K562 (cell line): ENCODE measurements around the gene PTPRM.

Experiments
- BRCA1 ChIP-seq, 2 experiments: fragments of 450-650 bp in 1 of 2; sonication (generic) in 1 of 2; formaldehyde crosslinking in 1 of 2; IDR thresholded peaks; 2 replicates each; pipeline versions ENCODE4 v1.5.0 to v1.6.1; 2017 to 2020; ENCODE audit warnings: mild to moderate bottlenecking in 1 of 2, missing genetic modification reagents in 1 of 2
- EP300 ChIP-seq: IDR thresholded peaks from 2 replicates; pipeline ENCODE4 v1.6.1; 2012; ENCODE audit warnings: low read length, improper control_type of control experiment
- GTF2F1 ChIP-seq: IDR thresholded peaks from 2 replicates; pipeline ENCODE4 v1.6.1; 2011; ENCODE audit warnings: low read depth, low read length, improper control_type of control experiment
- HNRNPL ChIP-seq: fragments of 200-400 bp; formaldehyde crosslinking; IDR thresholded peaks from 2 replicates; pipeline ENCODE4 v1.6.1; 2017; ENCODE audit warnings: low read depth, mild to moderate bottlenecking, low read length
- NFRKB ChIP-seq: fragments of 450-650 bp; IDR thresholded peaks from 2 replicates; pipeline ENCODE4 v1.6.1; 2016; ENCODE audit warnings: low read depth
- POLR2A ChIP-seq: fragments of 450-650 bp; conservative IDR thresholded peaks from 2 replicates; pipeline ENCODE4 v1.6.1; 2016
- RBM14 ChIP-seq: fragments of 200-400 bp; formaldehyde crosslinking; IDR thresholded peaks from 2 replicates; pipeline ENCODE4 v1.6.1; 2018; ENCODE audit warnings: low read depth, mild to moderate bottlenecking, low read length, moderate library complexity, borderline replicate concordance; ENCODE audit not compliant: insufficient read depth
- RCOR1 ChIP-seq, 2 experiments: IDR thresholded peaks; 2 replicates each; pipeline ENCODE4 v1.6.1; 2012; ENCODE audit warnings: low read depth in 2 of 2, low read length in 2 of 2, borderline replicate concordance in 1 of 2, improper control_type of control experiment in 1 of 2
- SOX6 ChIP-seq: fragments of 450-650 bp; IDR thresholded peaks from 2 replicates; pipeline ENCODE4 v1.6.1; 2014; ENCODE audit warnings: mild to moderate bottlenecking
- TCF3 ChIP-seq: sonication (generic); formaldehyde crosslinking; IDR thresholded peaks from 2 replicates; pipeline ENCODE4 v1.4.0; 2020; ENCODE audit warnings: mild to moderate bottlenecking, missing genetic modification reagents
- ZFP36 ChIP-seq: fragments of 150-350 bp; IDR thresholded peaks from 2 replicates; pipeline ENCODE4 v1.6.1; 2018; ENCODE audit warnings: low read length, low read depth; ENCODE audit not compliant: partially characterized antibody

- TF ChIP-seq SOX6, result no peak
- TF ChIP-seq RBM14, result no peak
- TF ChIP-seq HNRNPL, result no peak
- TF ChIP-seq NFRKB, result no peak
- TF ChIP-seq TCF3 (CRISPR knock-in tag), result no peak
- no peak for TF ChIP-seq ZFP36
- TF ChIP-seq EP300, result no peak
- no peak for TF ChIP-seq BRCA1 (IDR thresholded peaks at IDR 0.05)
- no peak for TF ChIP-seq BRCA1 (CRISPR knock-in tag; IDR thresholded peaks at IDR 0.05)
- TF ChIP-seq RCOR1 (IDR thresholded peaks at IDR 0.05; ENCODE audit: borderline replicate concordance in 1 of 2, low read depth in 2 of 2, low read length in 2 of 2), result no peak
- no peak for TF ChIP-seq GTF2F1
- no peak for TF ChIP-seq POLR2A
Observed at GRCh38 chr18:7662866-7663265, 95.8 kb downstream of the PTPRM start.
